ENCODE results near the gene ZNRD2.

GRCh38 chr11:65525546-65526480 lies 44.5 kb upstream of the ZNRD2 start:
- TF ChIP-seq CTCF (IDR thresholded peaks at IDR 0.05): no peak
- TF ChIP-seq POLR2A (IDR thresholded peaks at IDR 0.05): no peak
